GM10266 (cell line): Measurements from ENCODE around the gene POLR3H.

Experiments
- DNase-seq: peaks from one replicate; pipeline ENCODE4 v3.0.0; 2012; ENCODE audit errors: extremely low spot score
- CTCF ChIP-seq: IDR thresholded peaks from 2 replicates; pipeline ENCODE4 v1.5.1; 2012; ENCODE audit warnings: mild to moderate bottlenecking, low read depth; ENCODE audit not compliant: control insufficient read depth, insufficient read depth; ENCODE audit errors: missing control alignments

Gene POLR3H

GRCh38 chr22:41488596-41489385 is 55.5 kb downstream of the POLR3H start:
- TF ChIP-seq CTCF = no peak
- no peak for DNase-seq

GRCh38 chr22:41488076-41488475 is 56.2 kb downstream of the POLR3H start:
- TF ChIP-seq CTCF = no peak

GRCh38 chr22:41487037-41487935 is 57.0 kb downstream of the POLR3H start:
- no peak for DNase-seq
- TF ChIP-seq CTCF = no peak

More at GRCh38 chr22:41488076-41488475, 56.2 kb downstream of the POLR3H start:
- no peak for DNase-seq

- no peak for DNase-seq
- TF ChIP-seq CTCF = no peak
These were observed 59.2 kb downstream of the POLR3H start for GRCh38 chr22:41485033-41485432.

- peak; percentile 34 for DNase-seq
These were observed 61.8 kb downstream of the POLR3H start for GRCh38 chr22:41482319-41482935.

GRCh38 chr22:41481925-41482318 is 62.3 kb downstream of the POLR3H start:
- DNase-seq = no peak
- no peak for TF ChIP-seq CTCF

More at GRCh38 chr22:41482319-41482935, 61.8 kb downstream of the POLR3H start:
- TF ChIP-seq CTCF = no peak
